NCI-H446 (cell line): ENCODE results near the gene LRRC10.
"Not testable (repeated sequence)": the region's sequence is repeated elsewhere in the genome, so short reads cannot be mapped to it uniquely, and the experiment has no call there.

Source experiments
- DNase-seq, 2 experiments: peaks; one replicate each; lab custom pipeline; 2025; lab: John Stamatoyannopoulos, UW

Gene LRRC10

GRCh38 chr12:69619050-69619449 is 8.3 kb upstream of the LRRC10 start:
- no peak for DNase-seq

DNA sequence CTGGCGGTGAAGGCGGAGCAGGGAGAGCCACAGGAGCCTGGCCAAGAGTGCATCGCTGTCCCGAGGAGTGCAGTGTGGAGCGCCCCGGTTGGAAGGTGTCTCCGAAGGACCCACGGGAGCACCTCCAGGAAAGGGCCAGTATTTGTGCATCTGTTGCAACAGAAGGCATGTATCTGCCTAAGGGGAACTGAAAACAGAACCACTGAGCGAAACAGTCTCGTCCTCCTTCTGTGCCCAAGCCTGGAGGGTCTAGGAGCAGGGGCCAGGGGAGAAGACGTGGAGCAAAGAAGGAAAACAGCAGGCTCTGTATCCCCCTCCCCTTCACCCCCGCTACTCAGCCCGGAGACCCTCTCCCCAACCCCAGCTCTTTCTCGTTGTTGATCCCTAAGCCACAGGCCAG is 5.3 kb upstream of the LRRC10 start:
- DNase-seq: no peak

DNA sequence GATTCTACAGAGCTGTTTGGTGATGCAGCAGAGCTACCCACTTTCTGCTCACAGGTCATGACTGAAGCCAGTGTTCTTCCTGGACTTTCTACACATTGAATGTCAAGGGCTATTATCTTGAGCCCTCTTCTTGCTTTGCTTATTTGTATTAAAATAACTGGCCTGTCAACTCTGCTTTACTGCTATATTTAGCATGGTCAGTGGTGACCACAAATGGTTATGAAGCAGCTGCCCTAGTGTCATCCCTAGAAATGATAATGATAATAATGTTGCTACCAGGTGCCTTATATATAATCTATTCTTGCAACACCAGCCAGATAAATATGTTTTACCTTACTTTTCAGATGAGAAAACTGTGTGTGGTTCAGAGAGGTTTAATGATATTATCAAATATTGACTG is 2.6 kb upstream of the LRRC10 start:
- DNase-seq: no peak

GRCh38 chr12:69610126-69610525 is 581 bp downstream of the LRRC10 start:
- DNase-seq: peak in 1 of 2 experiments; percentile 81

GRCh38 chr12:69608114-69608513 is 2.6 kb downstream of the LRRC10 start:
- no peak for DNase-seq

- DNase-seq: not testable (repeated sequence)
These were observed 6.4 kb downstream of the LRRC10 start for GRCh38 chr12:69604275-69604674.

DNA sequence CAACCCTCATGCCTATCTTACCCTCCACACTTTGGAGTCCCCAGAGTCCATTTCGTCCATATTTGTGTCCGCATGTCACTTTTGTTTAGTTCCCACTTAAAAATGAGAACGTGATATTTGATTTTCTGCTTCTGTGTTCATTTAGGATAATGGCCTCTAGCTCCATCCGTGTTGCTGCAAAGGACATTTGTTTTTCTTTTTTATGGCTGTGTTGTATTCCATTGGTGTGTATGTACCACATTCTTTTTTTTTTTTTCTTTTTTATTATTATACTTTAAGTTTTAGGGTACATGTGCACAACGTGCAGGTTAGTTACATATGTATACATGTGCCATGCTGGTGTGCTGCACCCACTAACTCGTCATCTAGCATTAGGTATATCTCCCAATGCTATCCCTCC is 7.2 kb downstream of the LRRC10 start:
- DNase-seq: not testable (repeated sequence)

DNA sequence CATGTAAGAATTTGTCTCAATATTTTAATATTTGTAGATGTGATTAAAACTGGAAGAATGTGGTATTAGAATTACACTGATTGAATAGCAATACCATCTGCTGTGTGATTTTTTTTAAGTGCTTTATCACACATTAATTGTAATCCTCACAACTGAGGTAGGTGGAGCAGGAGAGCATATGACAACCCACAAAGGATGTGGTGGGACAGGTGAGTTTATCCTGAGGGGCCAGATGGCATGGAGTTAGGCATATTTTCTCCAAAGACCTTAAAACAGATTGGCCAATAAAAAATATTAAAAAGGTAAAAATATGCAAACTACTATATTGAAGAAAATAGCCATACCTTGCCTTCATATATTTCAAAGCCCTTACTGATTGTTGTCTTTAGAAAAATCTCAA is 7.8 kb downstream of the LRRC10 start:
- DNase-seq: no peak

DNA sequence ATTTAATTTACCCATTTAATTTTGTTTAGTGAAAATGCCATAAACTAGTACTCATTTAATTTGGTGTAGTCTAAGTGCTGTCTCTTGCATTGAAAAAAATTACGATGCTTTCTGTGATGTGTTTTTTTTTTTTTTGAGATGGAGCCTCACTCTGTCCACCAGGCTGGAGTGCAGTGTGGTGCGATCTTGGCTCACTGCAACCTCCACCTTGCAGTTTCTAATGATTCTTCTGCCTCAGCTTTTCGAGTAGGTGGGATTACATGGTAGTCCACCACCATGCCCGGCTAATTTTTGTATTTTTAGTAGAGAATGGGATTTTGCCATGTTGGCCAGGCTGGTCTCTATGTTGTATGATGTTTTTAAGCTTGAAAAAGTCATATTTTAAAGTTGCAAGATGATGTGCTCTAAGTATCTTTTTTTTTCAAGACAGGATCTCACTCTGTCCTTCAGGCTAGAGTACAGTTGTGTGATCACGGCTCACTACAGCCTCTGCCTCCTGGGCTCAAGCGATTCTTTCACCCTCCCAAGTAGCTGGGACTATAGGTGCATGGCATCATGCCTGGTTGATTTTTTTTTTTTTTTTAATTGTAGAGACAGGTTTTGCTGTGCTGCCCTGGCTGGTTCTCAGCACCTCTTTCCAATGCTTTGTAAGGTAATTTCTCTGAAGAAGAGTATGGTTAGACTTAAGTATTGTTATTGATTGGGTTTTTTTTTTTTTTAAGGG is 8.6 kb downstream of the LRRC10 start:
- no peak for DNase-seq

DNA sequence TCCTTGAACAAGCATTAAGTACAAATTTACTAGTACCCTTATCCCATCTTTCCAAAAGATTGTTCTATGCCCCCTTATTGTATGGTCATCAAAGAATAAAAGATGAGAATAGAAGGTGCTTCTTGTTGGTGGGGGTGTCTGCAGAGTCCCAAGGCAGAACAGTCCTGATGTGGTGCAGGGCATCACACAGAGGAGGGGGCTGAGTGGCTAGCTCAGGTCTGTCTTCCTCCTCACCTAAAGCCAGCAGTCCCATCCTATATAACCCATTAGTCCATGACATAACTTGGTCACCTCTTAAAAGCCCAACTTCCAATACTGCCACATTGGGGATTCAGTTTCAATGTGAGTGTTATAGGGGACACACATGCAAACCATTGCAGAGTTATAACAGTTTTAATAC is 9.9 kb downstream of the LRRC10 start:
- DNase-seq: no peak

DNA sequence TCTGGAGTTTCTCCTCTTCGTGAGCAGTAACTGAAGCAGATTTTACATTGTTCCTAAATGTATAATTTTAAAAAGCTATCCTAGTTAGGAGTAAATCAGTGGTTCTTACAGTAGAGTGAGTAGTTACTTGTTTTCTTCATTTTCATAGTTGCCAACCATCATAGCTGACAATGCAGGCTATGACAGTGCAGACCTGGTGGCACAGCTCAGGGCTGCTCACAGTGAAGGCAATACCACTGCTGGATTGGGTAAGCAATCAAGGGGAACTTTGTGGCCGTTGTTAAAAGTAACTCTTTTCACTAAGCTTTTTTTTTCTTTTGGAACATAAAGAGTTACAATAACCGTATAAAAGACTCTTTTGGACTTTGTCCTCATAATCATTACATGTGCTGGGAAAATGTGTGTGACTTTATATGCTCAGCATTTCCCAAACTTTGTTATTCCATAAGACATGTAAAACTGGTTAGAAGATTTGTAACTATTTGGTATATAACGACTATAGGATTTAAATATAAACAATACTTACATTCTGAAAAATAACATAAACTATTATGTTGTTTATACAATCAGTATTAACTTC is 12.4 kb downstream of the LRRC10 start:
- no peak for DNase-seq

GRCh38 chr12:69595689-69596088 is 15.0 kb downstream of the LRRC10 start:
- DNase-seq: no peak

DNA sequence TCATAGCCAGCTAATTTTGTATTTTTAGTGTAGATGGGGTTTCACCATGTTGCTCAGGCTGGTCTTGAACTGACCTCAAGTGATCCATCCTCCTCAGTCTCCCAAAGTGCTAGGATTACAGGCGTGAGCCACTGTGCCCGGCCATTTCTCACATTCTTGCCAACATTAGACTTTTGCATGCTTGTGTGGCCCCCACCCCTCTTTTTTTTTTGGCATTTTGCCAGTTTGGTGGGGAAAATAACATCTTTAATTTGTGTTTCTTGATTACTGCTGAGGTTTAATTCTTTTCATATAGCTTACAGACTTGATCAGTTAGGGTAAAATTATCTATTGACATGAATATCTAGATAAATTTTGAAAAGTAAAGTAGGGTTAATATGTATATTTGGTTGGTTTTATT is 21.6 kb downstream of the LRRC10 start:
- DNase-seq: no peak

- no peak for DNase-seq
These were observed 22.2 kb downstream of the LRRC10 start for GRCh38 chr12:69588527-69588926.

DNA sequence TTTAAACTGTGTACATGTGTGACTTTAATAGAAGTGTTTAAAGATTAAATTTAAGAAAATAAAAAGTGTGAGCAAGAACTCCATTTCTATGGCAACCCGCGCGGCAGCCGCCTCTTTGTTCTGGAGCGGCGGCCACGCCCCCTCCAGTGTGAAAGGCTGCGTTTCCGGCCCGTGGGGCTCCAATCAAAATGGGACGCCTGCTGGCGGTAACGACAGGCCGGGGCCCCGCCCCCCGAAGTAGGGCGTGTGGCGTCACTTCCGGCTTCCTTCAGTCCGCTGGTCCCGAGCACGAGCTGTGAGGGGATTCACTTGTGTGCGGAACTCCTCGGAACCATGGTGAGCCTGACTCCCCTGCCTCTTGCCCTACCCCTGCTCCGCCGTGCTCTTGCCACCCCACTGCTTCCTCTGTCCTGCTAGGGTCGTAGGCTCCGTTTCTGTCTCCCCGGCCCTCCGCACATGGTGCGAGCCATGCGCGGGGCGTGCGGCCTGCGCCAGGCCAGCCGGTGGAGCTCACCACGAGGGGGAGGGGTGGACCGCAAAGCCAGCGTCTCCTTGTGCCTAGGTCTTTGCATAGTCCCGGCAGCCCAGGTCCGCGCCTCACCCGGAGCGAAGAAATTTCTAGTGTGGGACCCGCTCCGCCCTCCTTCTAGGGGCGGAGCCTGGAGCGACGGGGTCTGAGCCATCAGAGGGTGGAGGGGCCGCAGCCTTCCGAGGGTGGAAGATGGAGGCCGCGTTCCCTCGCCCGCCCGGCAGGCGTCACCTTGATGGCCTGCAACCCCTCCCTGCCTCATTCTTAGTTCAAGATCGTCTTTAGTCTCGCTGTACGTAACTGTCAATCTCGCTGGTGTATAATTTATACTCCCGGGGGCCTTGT is 25.3 kb downstream of the LRRC10 start, which contains the start of gene CCT2:
TSS of gene CCT2 (plus strand) at position 271 of the 874 bp plus-strand sequence. CDS start at position 334, 63 bp downstream.
- DNase-seq: peak; percentile 89 to 97

GRCh38 chr12:69583203-69583602 is 27.5 kb downstream of the LRRC10 start:
- DNase-seq: peak in 1 of 2 experiments; percentile 21

- no peak for DNase-seq
These were observed 30.6 kb downstream of the LRRC10 start for GRCh38 chr12:69580074-69580473.

- DNase-seq: no peak
These were observed 31.7 kb downstream of the LRRC10 start for GRCh38 chr12:69579029-69579428.

DNA sequence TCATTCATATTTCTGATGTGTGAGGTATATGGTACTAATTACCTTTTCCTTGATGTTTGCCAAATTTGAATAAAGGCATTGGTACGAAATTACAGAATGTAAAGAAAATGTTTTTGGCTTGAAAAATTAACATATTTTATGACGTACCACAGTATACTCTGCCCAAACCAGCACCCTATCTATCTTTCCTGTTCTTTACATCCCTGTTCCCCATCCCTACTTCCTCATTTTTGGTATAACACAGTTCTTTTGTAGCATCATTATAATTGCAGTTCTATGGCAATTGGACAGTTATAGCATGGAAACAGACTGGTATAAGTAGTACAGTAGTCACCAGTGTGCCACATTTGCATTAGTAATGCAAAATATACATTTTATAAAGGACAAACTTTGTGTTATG is 32.4 kb downstream of the LRRC10 start:
- DNase-seq: no peak

DNA sequence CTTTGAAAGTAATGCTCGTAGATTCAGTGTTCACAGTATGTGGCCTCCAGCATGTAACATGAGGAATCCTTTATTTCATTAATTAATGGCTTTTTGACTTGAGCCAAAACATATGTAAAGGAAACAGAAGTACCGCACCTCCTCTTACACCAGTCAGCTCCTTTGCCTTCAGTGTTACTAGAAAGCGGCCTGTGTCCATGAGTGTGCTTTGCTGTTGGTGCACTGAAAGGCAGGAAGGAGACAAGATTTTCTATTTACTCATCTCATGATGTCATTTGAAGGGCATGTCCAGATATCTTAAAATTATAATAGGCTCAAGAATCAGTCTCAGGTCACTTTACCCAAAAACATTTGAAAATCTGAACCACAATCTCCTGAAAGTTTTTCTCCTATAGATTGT is 35.4 kb downstream of the LRRC10 start:
- DNase-seq: no peak

- DNase-seq: peak; percentile 46 to 69
These were observed 39.9 kb downstream of the LRRC10 start for GRCh38 chr12:69570545-69571399.

DNA sequence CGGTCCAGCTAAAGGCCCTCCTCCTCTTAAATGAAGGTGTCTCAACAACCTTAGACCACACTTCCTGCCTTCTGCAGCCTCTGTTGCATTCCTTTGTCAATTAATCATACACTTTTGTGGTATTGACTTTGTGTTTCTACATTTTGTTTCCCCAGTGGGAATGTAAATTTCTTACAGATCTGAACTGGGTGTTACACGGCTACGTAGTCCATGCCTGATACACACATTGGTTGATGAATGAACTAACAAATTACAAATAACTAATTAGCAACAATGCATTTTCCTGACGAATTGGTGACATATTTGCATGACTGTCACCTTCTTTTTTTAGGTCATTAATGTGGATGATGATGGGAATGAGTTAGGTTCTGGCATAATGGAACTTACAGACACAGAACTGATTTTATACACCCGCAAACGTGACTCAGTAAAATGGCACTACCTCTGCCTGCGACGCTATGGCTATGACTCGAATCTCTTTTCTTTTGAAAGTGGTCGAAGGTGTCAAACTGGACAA is 40.6 kb downstream of the LRRC10 start:
- no peak for DNase-seq
